Activated CD8-positive, alpha-beta memory T cell treated with anti-CD3 and anti-CD28 coated beads, Interleukin-2, amount 50 U/mL, for 4 hours (primary cell): Measurements from ENCODE around the gene TCEANC.

ENCODE experiments used
- DNase-seq: peaks from one replicate; pipeline ENCODE4 v3.0.0-alpha.2; 2020

TCEANC gene

DNA sequence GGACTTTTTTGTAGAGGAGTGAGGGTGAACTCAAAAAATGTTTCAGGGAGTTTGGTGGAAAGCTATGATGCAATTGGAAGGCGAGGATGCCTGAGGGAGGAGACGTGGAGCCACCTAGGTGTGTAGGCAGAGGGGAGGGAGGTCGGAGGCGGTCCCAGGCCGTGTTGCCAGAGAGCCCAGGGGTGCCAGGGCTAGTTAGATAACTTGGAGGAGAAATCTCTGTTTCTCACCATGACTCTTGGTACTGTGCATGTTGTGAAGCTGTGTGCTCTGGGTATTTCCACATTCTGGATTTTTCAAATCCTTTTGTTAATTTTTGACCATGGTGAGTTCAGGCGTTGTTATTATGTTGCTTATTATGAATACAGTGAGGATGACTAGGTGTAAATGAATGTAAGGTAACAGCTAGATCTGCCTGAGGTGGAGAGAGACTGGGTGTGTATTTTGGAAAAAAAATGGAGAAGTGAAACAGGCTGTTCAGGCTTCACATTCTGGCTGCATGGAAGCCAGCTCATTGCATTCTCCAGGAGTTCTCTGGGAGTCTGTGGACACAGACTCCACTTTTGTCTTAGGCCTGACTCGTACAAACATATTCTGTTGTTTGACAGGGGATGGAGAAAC, 40.5 kb downstream of the TCEANC start:
- no peak for DNase-seq

GRCh38 chrX:13694359-13694758, 41.4 kb downstream of the TCEANC start:
- DNase-seq = no peak

DNA sequence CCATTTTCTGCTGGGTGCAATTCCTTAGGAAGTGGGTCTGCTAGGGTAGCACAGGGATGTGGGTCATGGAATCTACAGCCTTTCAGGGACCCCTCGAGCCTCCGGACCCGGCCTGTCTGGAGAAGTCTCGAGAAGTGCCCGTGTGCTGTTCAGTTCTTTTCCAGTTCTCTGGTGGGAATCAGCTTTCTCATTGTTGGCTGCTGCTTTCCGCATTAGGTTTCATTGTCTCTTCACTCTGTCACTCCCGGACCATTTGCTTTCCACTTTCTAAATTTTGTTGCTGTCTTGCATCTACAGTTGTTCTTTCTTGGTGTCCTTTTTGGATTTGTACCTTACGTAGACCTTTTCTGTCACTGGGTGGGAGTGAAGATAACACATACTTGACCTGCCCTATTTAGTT, 42.0 kb downstream of the TCEANC start:
- DNase-seq = no peak

GRCh38 chrX:13695601-13696115, 42.7 kb downstream of the TCEANC start:
- no peak for DNase-seq

GRCh38 chrX:13697455-13697854, 44.5 kb downstream of the TCEANC start:
- DNase-seq = no peak

DNA sequence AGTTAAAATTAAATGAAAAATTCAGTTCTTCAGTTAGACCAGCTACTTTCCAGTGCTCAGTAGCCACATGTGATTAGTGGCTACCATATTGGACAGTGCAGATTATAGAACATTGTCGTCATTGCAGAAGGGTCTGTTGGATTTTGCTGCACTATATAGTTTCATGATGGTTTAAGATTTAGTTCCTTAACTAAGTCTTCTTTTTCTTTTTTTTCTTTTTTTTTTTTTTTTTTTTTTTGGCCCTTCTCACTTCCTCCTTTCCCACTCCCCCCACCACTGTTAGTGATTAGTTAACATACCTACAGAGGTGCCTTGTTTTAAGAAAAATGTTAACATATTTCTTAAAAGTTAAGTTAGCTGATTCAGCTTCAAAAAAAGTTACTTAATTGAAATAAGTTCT, 45.0 kb downstream of the TCEANC start:
- no peak for DNase-seq

GRCh38 chrX:13698432-13698831, 45.5 kb downstream of the TCEANC start:
- no peak for DNase-seq

DNA sequence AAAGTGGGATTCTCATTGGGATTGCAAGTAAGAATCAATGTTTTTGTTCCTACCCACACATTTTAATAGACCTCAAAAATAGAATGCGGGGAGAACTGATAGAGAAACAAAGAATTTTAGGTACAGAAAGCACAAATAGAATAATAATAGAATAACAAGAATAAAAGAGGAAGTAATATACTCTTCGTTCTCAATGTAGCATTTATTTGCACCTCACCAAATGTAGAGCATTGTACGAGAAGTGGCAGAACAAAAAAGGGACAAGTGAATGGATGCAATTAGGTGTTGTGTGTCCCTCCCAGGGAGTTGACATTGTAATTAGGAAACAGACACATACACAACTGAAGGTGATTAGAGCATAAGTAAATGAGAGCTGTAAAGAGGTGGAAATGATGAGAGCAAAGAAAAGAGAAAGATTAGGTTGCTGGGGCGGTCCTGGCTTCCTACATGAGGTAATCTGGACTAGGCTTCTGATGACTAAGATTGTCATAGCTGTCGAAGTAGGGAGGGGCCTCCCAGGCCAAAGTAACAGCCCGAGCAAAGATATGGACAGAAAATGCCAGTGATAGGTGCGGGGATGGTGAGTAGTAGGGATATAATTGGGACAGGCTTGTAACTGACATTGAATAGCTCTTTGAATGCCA, 46.4 kb downstream of the TCEANC start:
- DNase-seq = no peak

DNA sequence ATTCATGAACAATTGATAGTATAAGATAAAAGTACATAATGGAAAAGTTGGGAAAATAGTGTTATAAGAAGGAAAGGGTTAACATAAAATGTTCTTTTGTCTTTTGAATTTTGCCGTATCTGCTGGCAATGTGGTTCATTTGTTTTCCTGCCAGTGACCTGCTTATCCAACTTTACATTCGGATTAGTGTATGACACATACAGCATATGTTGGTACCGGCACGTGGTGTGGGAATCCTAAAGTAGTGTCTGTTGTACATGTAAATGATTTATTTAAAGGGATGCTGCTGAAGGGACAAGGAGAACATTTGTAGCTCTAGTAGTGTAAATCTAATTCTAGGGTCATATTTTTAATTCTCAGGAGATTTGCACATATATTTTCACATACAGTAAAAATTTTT, 47.4 kb downstream of the TCEANC start:
- DNase-seq = no peak

GRCh38 chrX:13702111-13702789, 49.3 kb downstream of the TCEANC start:
- DNase-seq = no peak

GRCh38 chrX:13703135-13703534, 50.2 kb downstream of the TCEANC start:
- DNase-seq = no peak

- DNase-seq = no peak
These were observed 50.6 kb downstream of the TCEANC start for GRCh38 chrX:13703589-13703988.

DNA sequence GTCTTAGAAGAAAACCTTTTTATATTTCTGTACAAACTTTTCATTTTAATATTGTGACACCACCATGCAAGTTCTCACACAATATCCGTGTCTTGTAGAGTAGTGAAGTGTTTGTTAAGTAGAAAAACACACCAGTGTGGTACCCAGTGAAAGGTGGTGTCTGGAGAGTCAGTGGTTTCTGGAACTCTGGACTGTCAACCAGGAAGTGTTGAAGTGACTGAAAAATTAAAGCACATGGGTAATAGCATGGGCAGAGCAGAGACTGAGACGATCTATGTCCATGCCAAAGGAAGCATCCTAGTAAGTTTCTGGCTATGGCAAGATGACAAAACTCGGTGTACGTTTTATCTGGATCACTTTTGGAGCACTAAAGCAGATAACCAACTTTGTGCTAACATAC, 58.2 kb downstream of the TCEANC start:
- DNase-seq = no peak
